Activated T-cell treated with anti-CD3 and anti-CD28 coated beads for 24 hours (primary cell): ENCODE data around the gene PDE9A.
"Not testable (repeated sequence)": the region's sequence is repeated elsewhere in the genome, so short reads cannot be mapped to it uniquely, and the experiment has no call there.

Source experiments
- DNase-seq: peaks from one replicate; pipeline ENCODE4 v3.0.0-alpha.2; 2020; ENCODE audit warnings: low read depth

The PDE9A gene

DNA sequence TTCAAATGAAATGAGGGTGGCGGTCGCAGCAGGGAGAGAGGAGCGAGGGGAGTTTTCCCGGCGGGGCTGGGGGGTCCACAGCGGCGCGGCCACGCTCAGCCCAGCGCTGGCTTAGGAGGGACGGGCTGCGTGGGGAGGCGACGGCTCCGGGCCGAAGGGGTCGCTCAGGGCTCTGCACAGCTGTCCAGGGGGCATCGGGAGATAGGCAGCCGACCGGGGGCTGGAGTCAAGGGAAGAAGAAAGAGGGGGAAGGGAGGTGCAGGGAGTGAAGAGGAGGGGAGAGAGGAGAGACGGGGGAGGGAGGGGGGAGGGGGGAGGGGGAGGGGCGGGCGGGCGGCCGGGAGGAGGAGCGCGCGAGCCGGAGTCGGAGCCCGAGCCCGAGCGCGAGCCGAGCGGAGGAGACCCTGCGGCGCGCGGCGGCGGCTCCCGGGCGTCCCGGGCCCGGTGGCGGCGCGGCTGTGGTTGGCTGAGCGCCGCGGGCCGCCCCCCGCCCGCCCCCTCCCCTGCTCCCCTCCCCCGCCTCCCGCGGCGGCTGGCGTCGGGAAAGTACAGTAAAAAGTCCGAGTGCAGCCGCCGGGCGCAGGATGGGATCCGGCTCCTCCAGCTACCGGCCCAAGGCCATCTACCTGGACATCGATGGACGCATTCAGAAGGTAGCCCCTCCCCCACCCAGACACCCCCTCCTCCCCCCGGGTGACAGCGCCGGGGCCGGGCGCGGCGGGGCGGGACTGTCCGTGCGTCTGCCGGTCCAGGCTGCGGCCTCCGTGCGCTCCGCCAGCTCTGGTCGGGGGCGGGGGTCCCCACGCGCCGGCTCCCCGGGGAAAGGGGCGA lies at the start of gene PDE9A:
PDE9A (plus strand) TSS at position 391 of the 831 bp plus-strand sequence; CDS start at position 585, 194 bp downstream.
- DNase-seq, result no peak

DNA sequence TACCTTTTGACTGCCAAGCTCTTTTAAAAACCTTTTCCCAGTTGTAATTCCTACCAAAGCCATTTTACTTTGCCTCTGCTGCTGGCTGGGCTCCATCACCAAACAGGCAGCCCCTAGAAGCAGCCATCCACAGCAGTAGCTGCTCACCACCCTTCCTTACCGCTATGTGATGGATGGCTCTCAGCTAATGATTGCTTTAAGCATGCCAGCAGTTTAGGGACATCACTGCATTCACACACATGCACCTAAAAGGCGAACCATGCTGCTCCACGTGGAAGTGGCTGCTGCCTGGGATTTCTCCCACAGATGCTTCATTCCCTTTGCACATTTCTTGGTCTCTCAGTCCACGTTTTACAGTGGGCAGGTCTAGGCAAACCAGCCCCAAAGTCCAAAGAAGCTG lies 46.3 kb upstream of the PDE9A start:
- no peak for DNase-seq

DNA sequence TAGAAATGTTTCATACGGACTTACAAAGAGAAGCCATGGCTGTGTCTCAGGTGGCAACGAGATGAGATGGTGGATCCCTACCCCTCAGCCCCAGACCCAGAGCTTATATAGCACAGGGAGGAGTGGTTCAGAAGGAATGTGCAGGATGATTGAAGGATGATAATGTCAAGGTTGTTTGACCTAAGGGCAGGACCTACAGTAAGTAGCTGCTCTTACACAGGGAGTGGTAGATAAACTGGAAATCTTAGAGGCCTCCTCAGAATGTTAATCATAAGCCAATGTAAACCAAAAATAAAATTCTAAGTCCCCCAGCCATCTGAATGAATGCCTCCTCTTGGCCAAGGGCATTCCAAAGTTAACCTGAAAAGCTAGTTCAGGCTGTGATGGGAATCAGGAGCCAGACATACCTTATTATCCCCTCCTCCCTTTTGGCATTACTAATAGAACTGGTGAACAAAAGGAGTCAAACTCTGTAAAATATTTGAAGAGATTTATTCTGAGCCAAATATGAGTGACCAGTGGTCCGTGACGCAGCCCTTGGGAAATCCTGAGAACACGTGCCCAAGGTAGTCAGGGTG lies 45.8 kb upstream of the PDE9A start:
- DNase-seq, result no peak

DNA sequence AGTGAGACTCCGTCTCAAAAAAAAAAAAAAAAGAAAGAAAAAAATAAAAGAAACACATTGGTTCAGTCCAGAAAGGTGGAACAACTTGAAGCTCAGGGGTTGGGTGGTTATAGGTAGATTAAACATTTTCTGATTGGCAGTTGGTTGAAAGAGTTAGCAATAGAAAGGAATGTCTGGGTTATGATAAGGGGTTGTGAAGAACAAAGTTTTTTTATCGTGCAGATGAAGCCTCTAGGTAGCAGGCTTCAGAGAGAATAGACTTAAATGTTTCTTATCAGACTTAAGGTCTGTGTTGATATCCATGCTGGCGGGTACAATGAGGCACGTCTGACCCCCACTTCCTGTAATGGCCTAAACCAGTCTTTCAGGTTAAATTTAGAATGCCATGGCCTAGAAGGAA lies 45.0 kb upstream of the PDE9A start:
- DNase-seq, result no peak

DNA sequence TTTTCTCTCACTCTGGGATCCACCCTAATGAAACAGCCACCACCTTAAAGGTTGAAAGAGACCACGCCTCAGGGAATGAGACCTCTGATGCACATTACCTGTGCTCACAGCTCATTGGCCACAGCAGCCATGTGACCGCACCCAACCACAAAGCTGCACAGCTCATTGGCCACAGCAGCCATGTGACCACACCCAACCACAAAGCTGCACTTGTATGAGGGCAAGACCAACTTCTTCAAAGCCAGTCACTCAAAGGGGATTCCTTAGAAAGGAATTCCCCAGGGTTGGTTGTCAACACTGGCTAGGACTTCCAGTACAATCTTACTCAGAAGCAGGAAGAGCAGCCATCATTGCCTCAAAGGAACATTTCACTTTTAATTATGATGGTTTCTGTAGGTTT lies 43.6 kb upstream of the PDE9A start:
- peak; percentile 30 for DNase-seq

DNA sequence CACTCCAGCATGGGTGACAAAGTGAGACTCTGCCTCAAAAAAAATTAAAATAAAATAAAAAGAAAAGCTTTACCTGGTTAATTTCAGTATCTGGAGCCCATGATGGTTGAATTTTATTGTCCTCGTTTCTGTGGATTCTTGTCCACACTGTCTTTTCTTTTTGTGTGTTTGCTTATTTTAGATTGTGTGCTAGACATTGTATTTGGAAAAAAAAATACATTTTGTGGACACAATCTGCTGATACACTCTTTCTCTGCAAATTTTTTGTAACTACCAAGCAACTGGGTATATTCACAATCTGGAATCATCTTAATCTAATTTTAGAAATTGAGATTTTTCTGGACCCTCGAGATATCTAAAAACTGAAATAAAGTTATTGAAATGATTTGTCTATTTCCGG lies 41.6 kb upstream of the PDE9A start:
- DNase-seq, result no peak

DNA sequence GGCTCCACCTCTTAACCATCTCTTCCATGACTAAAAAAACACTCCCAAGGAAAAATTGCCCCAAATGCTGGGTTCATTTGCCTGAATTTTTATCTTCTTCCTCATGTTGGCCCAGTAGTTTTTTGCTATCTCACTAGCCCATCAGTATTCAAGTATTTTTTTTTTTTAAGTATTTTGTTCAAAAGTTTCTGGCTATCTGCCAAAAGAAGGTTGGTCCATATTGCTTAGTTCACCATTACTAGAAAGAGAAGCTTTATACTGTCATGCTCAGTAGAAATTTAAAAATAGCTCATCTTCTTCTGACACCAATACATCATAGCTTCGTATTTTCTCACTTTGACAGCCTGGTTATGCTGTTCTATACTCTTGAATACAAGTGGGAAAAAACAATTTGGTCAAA lies 41.0 kb upstream of the PDE9A start:
- no peak for DNase-seq

DNA sequence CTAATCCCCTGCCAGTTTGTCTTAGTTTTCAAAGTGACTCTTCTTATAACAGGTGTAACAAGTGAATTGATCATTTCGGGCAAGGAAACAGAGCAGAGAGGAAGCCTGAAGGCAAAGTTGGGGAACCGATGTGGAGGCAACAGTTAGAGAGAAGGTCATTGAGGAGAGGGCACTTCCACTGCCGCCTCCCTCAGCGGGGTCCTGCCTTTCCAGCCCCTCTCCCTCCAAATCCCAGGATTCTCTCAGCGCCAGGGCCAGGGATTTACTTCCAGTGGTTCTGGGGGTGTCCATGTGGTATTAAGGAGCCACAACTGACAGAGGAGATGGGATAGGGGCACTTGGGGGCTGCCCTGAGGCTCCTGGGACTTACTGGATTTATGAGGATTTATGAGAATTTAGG lies 39.7 kb upstream of the PDE9A start:
- DNase-seq, result no peak

DNA sequence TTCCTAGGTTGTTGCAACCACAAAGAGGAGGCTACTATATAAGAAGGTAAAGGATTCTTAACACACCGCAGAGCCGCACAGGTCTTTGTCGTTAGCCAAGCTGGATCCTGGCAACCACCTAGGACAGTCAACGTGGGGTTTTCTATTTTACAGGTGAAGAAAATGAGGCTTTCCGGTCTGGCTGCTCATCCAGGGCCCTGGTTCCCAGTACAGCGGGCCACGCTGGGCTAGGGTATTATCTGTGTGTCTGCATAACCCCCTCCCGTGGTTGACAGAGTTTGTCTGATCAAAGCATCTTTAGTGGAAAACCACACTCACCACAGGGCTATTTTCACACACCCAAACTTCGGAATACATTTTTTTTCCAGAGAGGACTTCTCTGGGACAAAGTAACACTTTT lies 39.0 kb upstream of the PDE9A start:
- DNase-seq, result peak; percentile 12

DNA sequence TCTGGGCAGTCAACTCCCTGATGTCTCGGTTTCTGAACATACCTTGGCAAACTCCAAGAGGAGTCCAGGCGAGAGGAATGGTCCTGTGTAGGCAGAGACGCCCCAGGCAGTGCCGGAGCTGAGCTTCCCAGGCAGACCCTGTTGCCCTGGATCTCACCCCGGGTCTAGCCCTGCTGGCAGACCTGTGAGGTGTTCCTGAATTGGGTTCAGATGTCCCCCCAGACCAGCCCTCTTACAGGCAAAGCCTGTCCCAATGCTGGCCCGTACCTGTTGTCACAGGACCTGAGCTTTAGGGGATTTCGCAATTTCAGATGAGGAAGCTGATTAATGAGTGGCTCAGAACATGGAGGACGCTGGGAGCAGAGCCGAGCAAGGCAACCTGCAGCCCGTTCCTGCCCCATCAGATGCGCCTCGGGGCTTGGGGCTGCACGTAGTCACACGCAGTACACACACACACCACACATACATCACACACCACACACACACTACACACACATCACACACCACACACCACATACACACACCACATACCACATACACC lies 38.5 kb upstream of the PDE9A start:
- peak; percentile 26 for DNase-seq

DNA sequence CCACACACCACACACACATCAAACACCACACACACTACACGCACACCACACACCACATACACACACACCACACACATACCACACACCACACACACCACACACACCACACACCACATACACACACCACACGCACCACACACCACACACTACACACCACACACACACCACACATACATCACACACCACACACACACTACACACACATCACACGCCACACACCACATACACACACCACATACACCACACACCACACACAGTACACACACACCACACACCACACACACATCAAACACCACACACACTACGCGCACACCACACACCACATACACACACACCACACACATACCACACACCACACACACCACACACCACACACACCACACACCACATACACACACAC lies 38.0 kb upstream of the PDE9A start:
- DNase-seq, result not testable (repeated sequence)

DNA sequence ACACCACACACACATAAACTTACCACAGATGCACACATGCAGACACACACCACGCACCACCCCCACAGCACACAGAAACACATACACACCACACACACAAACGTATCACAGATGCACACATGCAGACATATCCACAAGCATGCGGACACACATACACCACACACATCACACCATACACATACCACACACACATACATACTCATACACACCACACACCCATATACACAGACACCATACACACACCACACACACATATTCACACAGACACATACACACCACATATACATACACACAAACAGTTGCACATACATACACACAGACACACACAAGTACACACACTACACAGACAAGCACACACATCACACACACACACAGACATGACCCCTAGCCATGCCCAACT lies 37.5 kb upstream of the PDE9A start:
- no peak for DNase-seq

DNA sequence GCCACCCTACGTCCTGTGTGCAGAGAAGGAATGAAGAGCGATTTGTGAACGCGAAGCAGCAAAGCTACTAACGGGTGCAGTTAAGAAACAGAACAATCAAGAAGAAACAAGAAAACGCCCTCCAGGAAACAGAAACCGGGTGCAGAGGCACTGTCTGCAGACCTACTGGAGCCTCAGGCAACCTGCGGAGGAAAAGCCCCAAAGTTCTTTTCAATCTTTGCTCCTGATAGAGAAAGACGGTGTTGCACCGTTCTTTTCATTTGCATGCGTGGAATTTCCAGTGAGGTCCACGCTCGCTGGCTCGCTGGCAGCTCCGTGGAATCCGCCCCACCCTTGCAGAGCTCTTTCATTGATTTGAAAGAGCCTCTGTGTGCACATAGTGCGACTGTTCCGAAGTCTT lies 37.0 kb upstream of the PDE9A start:
- DNase-seq, result peak; percentile 21

DNA sequence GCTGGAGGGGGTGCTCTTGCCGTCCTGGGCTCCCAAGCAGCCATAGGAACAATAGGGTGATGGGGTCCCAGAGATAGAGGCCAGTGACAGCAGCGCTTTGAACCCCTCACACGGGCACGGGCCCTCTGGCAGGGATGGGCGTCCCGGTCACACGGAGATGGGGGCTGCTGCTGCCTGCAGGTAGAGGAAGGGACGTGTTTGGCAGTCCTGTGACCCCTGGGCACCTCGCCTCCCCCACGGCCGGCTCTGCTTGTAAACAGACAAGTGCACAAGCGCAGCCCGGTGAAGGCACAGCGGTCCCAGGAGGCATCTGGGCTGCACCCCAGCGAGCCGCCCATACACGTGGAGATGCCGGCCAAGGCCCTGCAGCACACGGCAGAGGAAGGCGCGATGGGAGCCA lies 36.5 kb upstream of the PDE9A start:
- DNase-seq, result no peak

DNA sequence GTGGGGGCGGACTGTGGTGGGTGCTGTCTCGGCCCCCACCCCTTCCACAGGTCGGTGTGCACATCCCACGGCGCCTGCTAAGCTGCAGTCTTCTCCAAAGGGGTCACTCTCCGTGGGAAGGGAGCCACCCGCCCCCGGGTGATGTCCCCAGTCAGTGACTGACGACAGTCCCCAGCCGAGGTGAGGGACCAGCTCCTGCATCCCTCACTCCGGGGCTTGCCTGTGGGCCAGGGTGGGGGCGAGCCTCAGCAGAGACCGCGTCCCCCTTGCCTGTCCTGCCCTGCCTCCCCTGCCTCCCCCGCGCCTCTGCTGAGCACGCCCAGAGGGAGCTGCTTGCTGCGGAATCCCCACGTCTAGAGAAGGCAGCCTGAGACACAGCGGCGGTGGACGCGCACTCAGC lies 35.9 kb upstream of the PDE9A start:
- no peak for DNase-seq

DNA sequence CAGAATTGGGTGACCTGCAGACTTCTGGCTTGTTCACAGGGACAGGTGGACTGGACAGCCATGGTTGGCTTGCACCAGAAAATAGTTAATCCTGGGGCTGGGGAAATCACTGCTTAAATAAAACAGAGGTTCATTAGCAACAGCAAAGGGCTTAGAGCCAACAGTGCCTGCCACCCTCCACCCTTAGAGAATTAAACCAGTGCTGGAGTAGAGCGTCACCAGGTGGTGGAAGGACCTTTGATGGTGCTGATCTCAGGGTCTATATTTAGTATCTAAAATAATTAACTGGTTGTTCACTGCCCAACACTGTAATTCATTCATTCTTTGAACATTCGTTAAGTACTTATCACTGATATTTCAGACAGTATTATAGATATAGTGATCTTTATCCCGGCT lies 34.7 kb upstream of the PDE9A start:
- DNase-seq, result no peak

DNA sequence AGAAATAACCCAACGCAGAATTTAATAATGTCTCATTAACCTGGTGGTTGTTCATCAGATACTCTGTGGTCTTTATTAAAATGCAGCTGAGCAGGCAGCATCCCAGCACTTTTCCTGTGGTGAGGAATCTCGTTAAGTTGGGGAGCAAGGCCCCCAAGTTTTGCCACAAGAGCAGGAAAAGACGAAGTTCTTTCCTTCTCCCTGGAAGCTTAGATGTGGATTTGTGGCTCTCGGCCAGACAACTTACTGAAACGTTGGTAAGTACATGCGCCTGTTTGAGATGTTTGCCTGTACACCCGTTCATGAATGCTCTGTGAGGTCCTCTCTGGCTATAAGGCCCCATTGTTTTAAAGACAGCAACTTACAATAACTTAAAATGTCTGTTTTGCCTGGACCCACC lies 34.3 kb upstream of the PDE9A start:
- DNase-seq, result no peak

DNA sequence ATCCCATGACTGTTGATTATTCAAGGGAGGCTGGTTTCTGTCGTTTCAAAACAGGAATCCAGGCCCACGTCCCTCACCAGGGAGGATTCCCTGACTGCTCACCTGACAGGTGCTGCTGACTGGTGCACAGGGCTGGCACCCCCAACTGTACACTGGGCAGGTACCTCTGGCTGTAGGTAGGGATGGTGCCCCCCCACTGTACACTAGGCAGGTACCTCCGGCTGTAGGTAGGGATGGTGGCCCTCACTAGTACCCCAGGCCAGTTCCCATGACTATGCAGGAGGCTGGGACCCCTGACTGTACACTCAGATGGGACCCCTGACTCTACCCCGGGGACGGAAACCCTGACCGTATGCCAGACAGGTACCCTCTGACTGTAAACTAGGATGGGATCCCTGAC lies 33.6 kb upstream of the PDE9A start:
- DNase-seq, result no peak

DNA sequence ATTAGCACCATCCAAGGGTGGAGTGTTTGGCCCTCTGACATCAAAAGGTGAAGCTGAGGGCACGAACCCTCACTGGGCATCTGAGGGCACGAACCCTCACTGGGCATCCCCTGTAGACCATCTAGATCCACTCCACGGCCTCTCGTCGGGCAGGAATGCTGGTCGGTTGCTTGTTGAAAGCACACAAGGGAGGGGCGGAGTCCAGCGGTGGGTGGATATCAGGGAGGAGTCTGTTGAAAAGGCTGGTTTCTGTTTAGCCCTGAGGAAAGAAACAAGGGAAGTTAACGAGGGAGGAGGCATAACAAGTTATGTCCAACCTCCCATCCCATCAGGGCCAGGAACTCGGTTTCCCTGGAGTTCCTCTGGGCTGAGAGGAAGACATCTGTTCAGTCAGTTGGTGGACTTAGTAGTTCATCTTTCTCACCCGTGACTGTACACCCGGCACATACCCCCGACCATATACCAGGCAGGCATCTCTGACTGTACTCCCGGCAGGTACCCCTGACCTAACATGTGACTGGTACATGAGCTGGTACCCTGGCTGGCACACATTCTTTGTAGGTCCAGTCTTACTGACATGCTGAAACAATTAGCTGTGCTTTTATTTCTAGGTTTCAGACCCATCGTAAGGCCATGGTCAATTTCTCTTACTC lies 32.1 kb upstream of the PDE9A start:
- DNase-seq, result no peak

DNA sequence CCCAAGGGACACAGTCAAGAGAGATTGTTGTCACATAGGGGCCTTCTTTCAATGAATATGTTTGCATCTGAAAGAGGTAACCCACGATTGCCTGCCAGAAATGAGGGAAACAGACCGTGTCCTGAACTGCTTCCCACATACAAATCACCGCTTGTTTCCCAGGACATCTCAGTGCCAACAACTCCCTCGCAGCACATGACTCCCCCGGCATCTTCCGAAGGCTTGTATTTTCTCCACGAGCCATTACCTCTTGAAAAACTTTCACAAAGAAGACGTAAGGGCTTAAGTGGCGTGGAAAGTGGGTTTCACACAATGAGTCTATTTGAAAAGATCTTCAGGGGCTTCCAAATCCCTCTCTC lies 31.6 kb upstream of the PDE9A start:
- DNase-seq, result no peak

DNA sequence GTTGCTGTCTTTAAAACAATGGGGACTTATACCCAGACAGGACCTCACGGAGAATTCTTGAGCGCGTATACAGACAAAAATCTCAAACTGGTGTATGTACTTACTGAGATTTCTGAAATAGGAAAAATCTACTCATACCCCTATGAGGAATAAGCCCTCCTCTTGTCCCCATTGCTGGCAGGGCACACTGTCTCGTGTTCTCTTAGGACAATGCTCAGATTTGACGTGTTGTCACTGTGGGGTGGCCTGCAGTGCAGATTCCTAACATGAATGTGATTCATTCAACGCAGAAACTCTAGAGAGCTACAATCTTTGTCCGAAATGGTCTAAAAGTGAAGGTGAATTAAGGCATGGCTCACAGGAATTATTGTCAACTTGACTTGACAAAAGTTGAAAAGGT lies 31.1 kb upstream of the PDE9A start:
- no peak for DNase-seq

DNA sequence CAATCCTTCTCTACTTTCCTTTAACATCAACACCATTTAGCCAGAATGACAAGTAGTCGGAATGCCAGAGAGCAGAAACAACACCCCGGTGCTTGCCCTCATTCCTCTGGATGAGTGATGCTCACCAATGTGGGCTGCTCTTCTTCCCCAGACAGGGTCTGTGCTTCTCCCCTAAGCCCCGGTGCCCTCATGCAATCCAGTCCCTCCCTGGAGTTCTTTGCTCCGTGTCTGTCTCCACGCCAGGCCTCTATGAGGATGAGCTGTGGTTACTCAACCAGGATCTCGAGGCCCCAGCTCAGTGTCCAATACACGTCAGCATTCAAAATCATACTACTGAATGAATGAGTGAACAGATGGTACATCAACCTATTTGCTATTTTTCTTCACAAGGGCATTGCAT lies 29.7 kb upstream of the PDE9A start:
- DNase-seq, result no peak

DNA sequence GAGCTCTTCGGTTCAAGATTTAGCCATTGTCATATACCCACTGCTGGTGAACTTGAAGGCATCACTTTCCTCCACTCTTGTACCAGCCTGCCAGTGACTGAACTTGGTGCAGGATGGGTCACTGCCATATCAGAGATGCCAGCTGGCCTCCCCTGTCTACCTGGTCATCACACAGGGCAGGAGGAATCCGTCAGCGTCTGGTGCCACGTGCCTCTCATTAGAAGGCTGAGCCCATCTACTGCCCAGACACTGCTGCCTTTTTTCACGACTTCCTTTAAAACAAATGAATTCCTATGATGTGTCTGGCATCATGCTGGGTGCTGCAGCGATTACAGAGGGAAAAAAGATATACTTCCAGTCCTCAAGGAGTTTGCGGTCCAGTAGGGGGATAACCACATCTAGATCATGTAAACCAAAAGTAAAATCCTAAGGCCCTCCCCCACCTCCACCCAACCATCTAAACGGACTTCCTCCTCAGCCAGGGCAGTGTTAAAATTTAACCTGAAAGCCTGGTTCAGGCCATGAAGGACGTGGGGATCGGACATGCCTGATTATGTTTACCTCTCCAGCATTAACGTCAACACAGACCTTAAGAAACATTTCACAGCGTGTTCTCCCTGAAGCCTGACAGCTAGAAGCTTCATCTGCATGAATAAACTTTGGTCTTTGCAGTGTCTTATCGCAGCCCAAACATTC lies 29.2 kb upstream of the PDE9A start:
- no peak for DNase-seq
